Duodenal mucosa (tissue), 2 donors: Measurements from ENCODE around the gene GPX2.
A peak's percentile ranks its signal among the peaks of the same experiment; 100 is the strongest.
"Not testable (repeated sequence)": the region's sequence is repeated elsewhere in the genome, so short reads cannot be mapped to it uniquely, and the experiment has no call there.

Experiments
- H3K27ac ChIP-seq: one replicate; pipeline ENCODE4 v1.7.0; 2013; ENCODE audit warnings: low read depth, low read length
- H3K27me3 ChIP-seq, 2 donors: one replicate each; pipeline ENCODE4 v1.7.0; 2013; ENCODE audit warnings: low read length in 2 of 2, control low read depth in 1 of 2; ENCODE audit not compliant: insufficient read depth in 2 of 2, control insufficient read depth in 1 of 2
- H3K36me3 ChIP-seq, 2 donors: one replicate each; pipeline ENCODE4 v1.7.0; 2013; ENCODE audit warnings: low read length in 2 of 2, control low read depth in 1 of 2; ENCODE audit not compliant: insufficient read depth in 2 of 2, control insufficient read depth in 1 of 2
- H3K4me1 ChIP-seq, 2 donors: one replicate each; pipeline ENCODE4 v1.7.0; 2013; ENCODE audit warnings: low read length in 2 of 2, control low read depth in 1 of 2; ENCODE audit not compliant: insufficient read depth in 2 of 2, control insufficient read depth in 1 of 2
- H3K4me3 ChIP-seq, 2 donors: one replicate each; pipeline ENCODE4 v1.7.0; 2013; ENCODE audit warnings: low read length in 2 of 2, low read depth in 1 of 2
- H3K9ac ChIP-seq, 2 donors: one replicate each; pipeline ENCODE4 v1.7.0; 2013; ENCODE audit warnings: low read length in 2 of 2, low read depth in 1 of 2
- H3K9me3 ChIP-seq, 2 donors: one replicate each; pipeline ENCODE4 v1.7.0; 2013; ENCODE audit warnings: low read length in 2 of 2, control low read depth in 1 of 2; ENCODE audit not compliant: control insufficient read depth in 1 of 2

Gene GPX2

DNA sequence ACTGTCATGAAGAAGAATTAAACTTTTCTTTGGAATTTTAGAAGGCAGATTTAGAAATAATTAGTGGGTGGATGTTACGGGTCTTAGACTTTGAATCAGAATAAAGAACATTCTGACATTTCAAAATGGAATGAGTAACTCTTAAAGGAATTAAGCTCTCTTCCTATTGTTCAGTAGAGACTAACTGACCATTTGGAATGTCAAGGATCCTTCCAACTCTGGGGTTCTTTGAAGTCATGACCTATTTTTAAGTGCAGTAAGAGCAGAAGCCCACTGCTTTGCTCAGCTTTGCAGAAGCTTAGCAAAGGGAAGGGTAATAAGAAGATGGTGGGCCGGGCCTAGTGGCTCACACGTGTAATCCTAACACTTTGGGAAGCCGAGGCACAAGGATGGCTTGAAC is 24.3 kb downstream of the GPX2 start:
- Histone ChIP-seq H3K27ac (no peak overlapping the region), H3K9me3 (no peaks in the 10 kb centered on the region), H3K4me3 (no peak overlapping the region), H3K4me1 (peaks cover 13 to 16% of the 10 kb centered on the region in 2 donors), H3K36me3 (no peaks in the 10 kb centered on the region), H3K27me3 (no peaks in the 10 kb centered on the region), H3K9ac (no peak overlapping the region)

DNA sequence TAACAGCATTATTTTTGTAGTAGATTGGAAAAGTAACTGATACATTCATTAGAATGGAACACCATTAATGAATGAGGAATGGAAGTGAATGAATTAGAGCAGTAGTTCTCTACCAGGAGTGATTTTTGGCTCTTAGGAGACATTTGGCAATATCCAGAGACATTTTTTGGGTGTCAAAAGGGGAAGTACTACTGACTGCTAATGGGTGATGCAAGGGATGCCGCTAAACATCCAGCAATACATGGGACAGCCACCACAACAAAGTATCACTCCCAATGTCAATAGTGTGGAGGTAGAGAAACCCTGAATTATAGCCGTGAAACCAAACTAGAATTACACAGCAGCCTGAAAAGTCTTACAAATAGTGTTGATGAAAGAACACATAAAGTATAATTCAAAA is 26.7 kb downstream of the GPX2 start:
- no peaks in the 10 kb centered on the region for H3K27me3 ChIP-seq
- no peaks in the 10 kb centered on the region for H3K9me3 ChIP-seq
- H3K36me3 ChIP-seq, result no peaks in the 10 kb centered on the region
- H3K4me3 ChIP-seq, result peak overlapping the region; percentile 97 to 98
- no peak overlapping the region for H3K27ac ChIP-seq
- H3K4me1 ChIP-seq, result peaks cover 13 to 16% of the 10 kb centered on the region in 2 donors
- H3K9ac ChIP-seq, result no peak overlapping the region

DNA sequence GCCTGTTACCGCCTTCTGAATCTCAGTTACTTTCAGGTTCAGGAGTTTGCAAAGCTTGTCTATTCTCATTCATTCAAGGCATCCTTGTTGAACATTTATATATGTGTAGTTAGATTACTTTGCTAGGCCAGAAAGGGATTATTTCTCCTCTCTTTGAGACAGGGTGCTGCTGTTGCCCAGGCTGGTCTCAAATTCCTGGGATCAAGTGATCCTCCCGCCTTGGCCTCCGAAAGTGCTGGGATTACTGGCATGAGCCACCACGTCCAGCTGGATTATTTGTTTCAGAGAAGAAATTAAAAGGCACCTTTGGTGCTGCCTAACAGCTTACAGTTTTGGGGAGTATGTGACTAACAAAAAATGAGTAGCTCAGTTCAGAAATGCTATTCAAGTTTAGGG is 27.5 kb downstream of the GPX2 start:
- Histone ChIP-seq H3K9ac (peak overlapping the region; percentile 96 to 99), H3K4me3 (peak overlapping the region; percentile 97 to 98), H3K9me3 (no peaks in the 10 kb centered on the region), H3K36me3 (no peaks in the 10 kb centered on the region), H3K27me3 (no peaks in the 10 kb centered on the region), H3K27ac (peak overlapping the region; percentile 93), H3K4me1 (peaks cover 13 to 16% of the 10 kb centered on the region in 2 donors)

DNA sequence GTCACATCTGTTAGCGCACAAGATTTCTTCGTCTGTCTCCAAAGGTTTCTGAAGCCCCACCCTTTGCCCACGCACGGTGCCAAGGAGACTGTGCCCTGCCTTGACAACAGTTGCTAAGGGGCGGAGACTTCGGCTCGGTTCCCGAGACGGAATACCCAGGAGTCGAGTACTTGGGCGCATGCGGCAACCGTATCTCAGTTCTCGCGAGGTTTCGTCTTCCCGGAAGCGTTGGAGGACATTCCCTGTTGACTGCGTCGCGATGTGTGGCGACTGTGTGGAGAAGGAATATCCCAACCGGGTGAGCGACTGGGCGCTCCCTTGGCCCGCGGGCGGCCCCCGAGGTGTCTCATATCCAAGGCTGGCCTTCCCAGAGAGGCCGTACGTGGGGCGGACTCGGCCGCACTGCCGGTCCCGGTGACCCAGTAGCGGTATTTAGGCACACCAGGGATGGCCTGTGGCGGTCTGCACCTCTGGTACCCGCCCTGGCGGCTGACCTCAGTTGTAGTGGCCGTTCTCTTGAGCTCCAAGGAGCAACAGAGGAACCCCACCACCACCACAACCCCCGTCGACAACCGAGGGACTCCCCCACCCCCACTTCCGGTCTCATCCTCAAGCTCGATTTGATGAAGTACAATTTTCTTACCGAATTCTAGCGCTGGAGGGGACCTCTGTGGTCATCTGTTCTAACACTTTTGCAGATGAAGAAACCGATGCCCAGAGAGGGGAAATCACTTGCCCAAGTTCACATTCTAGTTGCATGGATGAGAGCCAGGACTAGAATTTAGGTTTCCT is 28.1 kb downstream of the GPX2 start, which contains the start of gene CHURC1:
Gene CHURC1 (plus strand): TSS at position 219 of the 792 bp plus-strand sequence. CDS start 41 bp downstream, at position 260.
- Histone ChIP-seq H3K9ac (peak within 1 kb of the TSS; percentile 96 to 99), H3K4me3 (peak within 1 kb of the TSS; percentile 97 to 98), H3K27ac (peak within 1 kb of the TSS; percentile 93), H3K4me1 (peaks cover 13 to 16% of the 10 kb centered on the region in 2 donors), H3K9me3 (no peaks in the 10 kb centered on the region), H3K27me3 (peaks cover 0 to 5% of the 10 kb centered on the region in 2 donors), H3K36me3 (no peaks in the 10 kb centered on the region)

DNA sequence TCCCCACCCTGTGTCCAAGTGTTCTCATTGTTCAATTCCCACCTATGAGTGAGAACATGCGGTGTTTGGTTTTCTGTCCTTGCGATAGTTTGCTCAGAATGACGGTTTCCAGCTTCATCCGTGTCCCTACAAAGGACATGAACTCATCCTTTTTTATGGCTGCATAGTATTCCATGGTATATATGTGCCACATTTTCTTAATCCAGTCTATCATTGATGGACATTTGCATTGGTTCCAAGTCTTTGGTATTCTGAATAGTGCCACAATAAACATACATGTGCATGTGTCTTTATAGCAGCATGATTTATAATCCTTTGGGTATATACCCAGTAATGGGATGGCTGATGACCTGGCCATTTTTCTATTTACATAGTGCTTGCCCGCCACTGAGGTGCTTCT is 29.1 kb downstream of the GPX2 start:
- not testable (repeated sequence) for H3K27me3 ChIP-seq, H3K9me3 ChIP-seq, H3K36me3 ChIP-seq, H3K27ac ChIP-seq
- peak overlapping the region; percentile 97 to 98 for H3K4me3 ChIP-seq
- H3K4me1 ChIP-seq, result peaks cover 13 to 16% of the 10 kb centered on the region in 2 donors
- peak overlapping the region in 1 of 2 donors; percentile 99 for H3K9ac ChIP-seq

DNA sequence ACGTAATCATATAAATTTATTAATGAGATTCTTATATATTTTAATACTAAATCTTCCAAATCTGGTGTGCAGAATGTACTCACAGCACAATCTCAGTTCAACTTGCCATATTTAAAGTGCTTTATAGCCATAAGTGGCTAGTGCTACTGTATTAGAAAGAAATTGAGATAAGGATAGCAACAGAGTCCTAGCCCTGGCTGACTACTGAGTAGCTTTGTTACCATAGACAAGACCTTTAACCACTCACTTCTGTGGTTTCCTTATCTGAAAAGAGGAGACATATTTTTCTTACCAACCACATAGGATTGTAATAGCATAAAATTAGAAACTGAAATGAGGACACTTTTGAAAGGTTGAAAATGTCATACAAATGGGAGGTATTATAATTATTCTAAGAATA is 30.3 kb downstream of the GPX2 start:
- H3K4me3 ChIP-seq, result no peak overlapping the region
- H3K9ac ChIP-seq, result no peak overlapping the region
- peaks cover 0 to 6% of the 10 kb centered on the region in 2 donors for H3K27me3 ChIP-seq
- H3K36me3 ChIP-seq, result no peaks in the 10 kb centered on the region
- H3K27ac ChIP-seq, result no peak overlapping the region
- H3K4me1 ChIP-seq, result peaks cover 13 to 16% of the 10 kb centered on the region in 2 donors
- no peaks in the 10 kb centered on the region for H3K9me3 ChIP-seq

DNA sequence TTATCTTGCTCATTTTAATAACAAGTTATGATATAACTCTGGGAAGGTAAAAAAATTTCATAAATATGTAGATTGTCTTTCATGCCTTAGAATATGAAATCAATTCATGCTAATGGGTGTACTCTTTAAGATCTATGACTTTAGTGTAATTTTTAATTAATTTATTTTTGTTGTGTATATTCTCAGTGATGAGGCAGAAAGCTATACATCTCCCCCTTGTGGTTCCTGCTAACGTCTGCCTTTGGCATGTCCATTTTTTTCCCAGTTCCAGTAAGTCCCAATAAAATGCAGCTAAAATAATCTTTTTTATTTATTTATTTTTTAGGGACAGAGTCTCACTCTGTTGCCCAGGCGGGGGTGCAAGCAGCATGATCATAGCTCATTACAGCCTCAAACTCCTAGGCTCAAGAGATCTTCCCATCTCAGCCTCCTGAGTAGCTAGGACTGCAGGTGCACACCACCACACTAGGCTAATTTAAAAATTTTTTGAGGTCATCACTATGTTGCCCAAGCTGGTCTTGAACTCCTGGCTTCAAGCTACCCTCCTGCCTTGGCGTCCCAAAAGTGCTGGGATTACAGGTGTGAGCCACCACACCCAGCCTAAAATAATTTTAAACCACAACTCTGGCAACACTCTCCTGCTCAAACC is 31.6 kb downstream of the GPX2 start:
- H3K36me3 ChIP-seq, result no peaks in the 10 kb centered on the region
- no peaks in the 10 kb centered on the region for H3K9me3 ChIP-seq
- H3K4me3 ChIP-seq, result no peak overlapping the region
- H3K27me3 ChIP-seq, result peaks cover 0 to 6% of the 10 kb centered on the region in 2 donors
- no peak overlapping the region for H3K27ac ChIP-seq
- H3K4me1 ChIP-seq, result peaks cover 13 to 14% of the 10 kb centered on the region in 2 donors
- no peak overlapping the region for H3K9ac ChIP-seq

DNA sequence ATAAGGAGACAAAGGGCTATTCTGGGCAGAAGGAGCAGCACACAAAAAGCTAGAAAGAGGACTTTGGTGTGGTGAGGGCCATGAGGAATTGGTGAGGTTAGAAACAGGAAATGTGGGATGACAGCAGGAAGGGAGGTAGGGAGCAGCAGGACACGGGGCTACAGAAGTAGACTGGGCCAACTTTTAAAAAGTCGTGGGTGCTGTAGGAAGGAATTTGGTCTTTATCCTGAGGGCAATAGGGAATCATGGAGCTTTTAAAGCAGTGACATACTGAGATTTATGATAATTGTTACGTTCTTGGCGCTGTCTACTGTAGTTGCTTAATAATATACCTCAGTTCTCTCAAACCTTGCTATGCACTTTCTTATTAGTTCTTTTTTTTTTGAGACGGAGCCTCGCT is 36.5 kb downstream of the GPX2 start:
- no peak overlapping the region for H3K9ac ChIP-seq

DNA sequence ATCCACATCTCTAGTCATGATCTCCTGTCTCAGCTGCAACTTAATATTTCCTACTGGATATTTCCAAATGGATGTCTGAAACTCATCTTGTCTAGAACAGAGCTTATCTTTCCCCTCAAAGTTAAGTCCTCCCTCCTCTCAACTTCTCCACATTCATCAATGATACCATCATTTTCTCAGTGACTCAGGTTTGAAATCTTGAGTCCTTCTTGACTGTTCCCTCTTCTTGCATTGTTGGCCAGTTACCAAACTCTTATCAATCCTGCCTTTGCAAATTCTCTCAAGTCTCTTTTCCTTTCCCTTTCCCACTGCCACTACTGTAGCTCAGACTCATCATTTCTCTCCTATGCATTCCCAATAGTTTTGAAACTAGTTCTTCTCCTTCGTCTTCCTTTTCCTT is 42.6 kb downstream of the GPX2 start:
- Histone ChIP-seq H3K27ac (no peak overlapping the region), H3K36me3 (no peaks in the 10 kb centered on the region), H3K4me1 (no peaks in the 10 kb centered on the region), H3K4me3 (no peak overlapping the region), H3K27me3 (no peaks in the 10 kb centered on the region), H3K9ac (no peak overlapping the region), H3K9me3 (no peaks in the 10 kb centered on the region)

More for the DNA sequence above, 36.5 kb downstream of the GPX2 start:
- no peak overlapping the region for H3K4me3 ChIP-seq
- H3K4me1 ChIP-seq, result no peaks in the 10 kb centered on the region
- H3K27me3 ChIP-seq, result peaks cover 0 to 6% of the 10 kb centered on the region in 2 donors
- no peaks in the 10 kb centered on the region for H3K9me3 ChIP-seq
- no peaks in the 10 kb centered on the region for H3K36me3 ChIP-seq
- H3K27ac ChIP-seq, result no peak overlapping the region

DNA sequence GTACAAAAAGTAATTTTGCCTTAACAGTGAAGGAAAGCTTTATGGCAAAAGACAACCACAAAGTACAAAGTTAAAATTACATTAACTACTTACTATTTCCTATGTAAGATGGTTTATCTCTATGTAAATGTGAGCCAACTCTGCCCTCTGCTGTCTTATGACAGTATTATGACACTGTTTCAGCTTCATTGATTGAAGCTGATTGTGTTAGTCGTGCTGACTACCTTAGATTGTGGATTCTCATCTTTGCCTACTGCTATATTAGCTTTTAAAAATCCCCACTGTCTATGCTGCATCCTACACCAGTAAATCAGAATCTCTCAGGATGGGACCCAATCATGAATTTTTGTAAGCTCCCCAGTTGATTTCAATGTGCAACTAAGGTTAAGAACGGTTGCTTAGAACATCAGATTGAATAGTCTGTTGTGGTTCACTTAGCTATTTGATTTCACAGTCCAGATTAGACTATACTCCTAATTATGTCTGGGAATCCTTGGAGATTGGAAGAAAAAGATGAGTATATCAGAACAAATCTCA is 50.6 kb downstream of the GPX2 start:
- H3K9ac ChIP-seq, result no peak overlapping the region
- H3K36me3 ChIP-seq, result no peaks in the 10 kb centered on the region
- H3K4me1 ChIP-seq, result no peaks in the 10 kb centered on the region
- H3K4me3 ChIP-seq, result no peak overlapping the region
- H3K27ac ChIP-seq, result no peak overlapping the region
- H3K9me3 ChIP-seq, result no peaks in the 10 kb centered on the region
- no peaks in the 10 kb centered on the region for H3K27me3 ChIP-seq
